DLD1 (cell line): ENCODE measurements around the gene NNMT.

ENCODE experiments used
- in situ Hi-C: cut with HindIII; loops from 2 replicates; pipeline ENCODE4 v1.10.0; 2017; ENCODE audit warnings: low sequenced_read_pairs

NNMT gene

GRCh38 chr11:114280696-114281095 lies 15.5 kb upstream of the NNMT start:
- in situ Hi-C loops, result no loop called here

- in situ Hi-C loops, result no loop called here
Measured at GRCh38 chr11:114281388-114281956, 14.7 kb upstream of the NNMT start.

GRCh38 chr11:114282488-114282887 lies 13.7 kb upstream of the NNMT start:
- in situ Hi-C loops, result no loop called here

GRCh38 chr11:114283422-114283821 lies 12.8 kb upstream of the NNMT start:
- in situ Hi-C loops, result no loop called here

GRCh38 chr11:114284021-114284420 lies 12.2 kb upstream of the NNMT start:
- in situ Hi-C loops, result no loop called here

GRCh38 chr11:114284914-114285313 lies 11.3 kb upstream of the NNMT start:
- in situ Hi-C loops, result no loop called here

GRCh38 chr11:114285599-114285998 lies 10.6 kb upstream of the NNMT start:
- in situ Hi-C loops, result no loop called here

GRCh38 chr11:114286229-114286628 lies 10.0 kb upstream of the NNMT start:
- in situ Hi-C loops, result no loop called here

- in situ Hi-C loops, result no loop called here
Measured at GRCh38 chr11:114287154-114287553, 9.0 kb upstream of the NNMT start.

- in situ Hi-C loops, result no loop called here
Measured at GRCh38 chr11:114288136-114288535, 8.1 kb upstream of the NNMT start.

GRCh38 chr11:114289779-114290178 lies 6.4 kb upstream of the NNMT start:
- in situ Hi-C loops, result no loop called here

- in situ Hi-C loops, result no loop called here
Measured at GRCh38 chr11:114290503-114291235, 5.5 kb upstream of the NNMT start.

- in situ Hi-C loops, result no loop called here
Measured at GRCh38 chr11:114291381-114291780, 4.8 kb upstream of the NNMT start.

- in situ Hi-C loops, result no loop called here
Measured at GRCh38 chr11:114291842-114292680, 4.1 kb upstream of the NNMT start.

GRCh38 chr11:114293201-114293711 lies 2.9 kb upstream of the NNMT start:
- in situ Hi-C loops, result no loop called here

GRCh38 chr11:114296605-114297372 lies 590 bp downstream of the NNMT start:
- in situ Hi-C loops, result no loop called here

GRCh38 chr11:114297806-114298709 lies 1.9 kb downstream of the NNMT start:
- in situ Hi-C loops, result no loop called here

- in situ Hi-C loops, result no loop called here
Measured at GRCh38 chr11:114298710-114299109, 2.5 kb downstream of the NNMT start.

GRCh38 chr11:114301088-114301487 lies 4.9 kb downstream of the NNMT start:
- in situ Hi-C loops, result no loop called here

GRCh38 chr11:114301927-114302326 lies 5.7 kb downstream of the NNMT start:
- in situ Hi-C loops, result no loop called here
